ENCODE data around the gene KIN.
"Not testable (repeated sequence)": the region's sequence is repeated elsewhere in the genome, so short reads cannot be mapped to it uniquely, and the experiment has no call there.

The KIN gene, protein sequence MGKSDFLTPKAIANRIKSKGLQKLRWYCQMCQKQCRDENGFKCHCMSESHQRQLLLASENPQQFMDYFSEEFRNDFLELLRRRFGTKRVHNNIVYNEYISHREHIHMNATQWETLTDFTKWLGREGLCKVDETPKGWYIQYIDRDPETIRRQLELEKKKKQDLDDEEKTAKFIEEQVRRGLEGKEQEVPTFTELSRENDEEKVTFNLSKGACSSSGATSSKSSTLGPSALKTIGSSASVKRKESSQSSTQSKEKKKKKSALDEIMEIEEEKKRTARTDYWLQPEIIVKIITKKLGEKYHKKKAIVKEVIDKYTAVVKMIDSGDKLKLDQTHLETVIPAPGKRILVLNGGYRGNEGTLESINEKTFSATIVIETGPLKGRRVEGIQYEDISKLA

GRCh38 chr10:7787857-7788638 is at the start of gene KIN, which contains the start of gene ATP5F1C:
Gene KIN, minus strand, starts transcription at chr10:7787993. Its CDS starts 60 bp downstream, at chr10:7787933.
Gene ATP5F1C, plus strand, starts transcription at chr10:7788177. Its CDS starts 31 bp downstream, at chr10:7788208.
- peak; percentile 97 for DNase-seq

GRCh38 chr10:7836571-7836970 is 48.8 kb upstream of the KIN start:
- DNase-seq: no peak

- no peak for DNase-seq
Measured at GRCh38 chr10:7834262-7834661, 46.5 kb upstream of the KIN start.

DNA sequence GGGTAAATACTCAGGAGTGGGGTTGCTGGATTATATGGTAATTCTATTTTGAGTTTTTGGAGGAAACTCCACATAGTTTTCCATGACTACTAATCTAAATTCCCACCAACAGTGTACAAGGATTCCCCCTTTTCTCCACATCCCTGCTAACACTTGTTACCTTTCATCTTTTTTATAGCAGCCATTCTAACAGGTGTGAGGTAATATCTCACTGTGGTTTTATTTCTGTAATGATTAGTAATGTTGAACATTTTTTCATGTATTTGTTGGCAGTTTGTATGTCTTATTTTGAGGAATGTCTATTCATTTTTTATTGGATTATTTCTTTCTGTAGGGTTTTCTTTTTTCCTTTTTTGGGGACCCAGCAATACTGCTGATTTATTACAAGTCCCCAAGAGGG is 45.4 kb upstream of the KIN start:
- DNase-seq: no peak

DNA sequence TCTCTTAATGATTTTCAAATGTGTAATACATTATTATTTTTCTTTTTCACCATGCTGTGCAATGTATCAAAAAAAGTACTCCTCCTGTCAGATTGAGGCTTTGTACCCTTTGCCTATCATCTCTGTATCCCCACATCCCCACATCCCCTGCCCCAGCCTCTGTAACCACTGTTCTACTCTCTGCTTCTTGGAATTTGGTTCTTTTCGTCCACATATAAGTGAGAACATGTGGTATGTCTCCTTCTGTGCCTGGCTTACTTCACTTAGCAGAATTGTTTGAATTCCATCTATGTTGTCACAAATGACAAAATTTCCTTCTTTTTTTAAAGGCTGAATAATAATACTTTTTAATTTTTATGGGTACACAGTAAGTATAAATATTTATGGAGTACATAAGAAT is 44.3 kb upstream of the KIN start:
- DNase-seq: no peak

DNA sequence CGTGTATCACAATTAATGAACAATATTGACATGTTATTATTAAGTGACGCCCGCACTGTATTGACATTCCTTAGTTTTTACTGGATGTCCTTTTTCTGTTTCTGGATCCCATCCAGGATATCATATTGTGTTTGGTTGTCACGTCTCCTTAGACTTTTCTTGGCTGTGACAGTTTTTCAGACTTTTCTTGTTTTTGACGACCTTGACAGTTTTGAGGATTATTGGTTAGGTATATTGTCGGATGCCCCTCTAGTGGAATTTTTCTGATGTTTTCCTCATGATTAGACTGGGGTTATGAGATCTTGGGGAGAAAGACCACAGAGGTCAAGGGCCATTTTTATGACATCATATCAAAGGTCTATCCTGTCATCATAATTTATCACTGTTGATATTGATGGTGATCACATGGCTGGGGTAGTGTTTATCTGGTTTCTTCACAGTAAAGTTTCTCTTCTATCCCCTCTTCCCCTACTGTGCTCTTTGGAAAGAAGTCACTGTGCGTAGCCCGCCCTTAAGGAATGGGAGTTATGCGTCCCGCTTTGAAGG is 41.6 kb upstream of the KIN start:
- DNase-seq: no peak

- DNase-seq: peak; percentile 63
Measured at GRCh38 chr10:7826971-7827370, 39.2 kb upstream of the KIN start.

DNA sequence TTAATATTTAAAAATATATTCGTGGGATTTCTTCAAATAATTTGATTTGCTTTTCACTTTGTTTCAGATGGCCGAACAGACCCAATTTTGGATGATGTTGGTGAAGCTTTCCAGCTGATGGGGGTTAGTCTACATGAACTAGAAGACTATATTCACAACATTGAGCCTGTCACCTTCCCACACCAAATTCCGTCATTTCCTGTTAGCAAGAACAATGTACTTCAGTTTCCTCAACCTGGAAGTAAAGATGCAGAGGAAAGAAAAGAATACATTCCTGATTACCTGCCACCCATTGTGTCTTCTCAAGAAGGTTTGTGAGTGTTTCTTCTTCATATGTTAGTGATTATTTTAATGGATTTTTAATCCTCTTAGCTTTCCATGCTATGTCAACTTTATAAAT is 36.5 kb upstream of the KIN start:
- no peak for DNase-seq

DNA sequence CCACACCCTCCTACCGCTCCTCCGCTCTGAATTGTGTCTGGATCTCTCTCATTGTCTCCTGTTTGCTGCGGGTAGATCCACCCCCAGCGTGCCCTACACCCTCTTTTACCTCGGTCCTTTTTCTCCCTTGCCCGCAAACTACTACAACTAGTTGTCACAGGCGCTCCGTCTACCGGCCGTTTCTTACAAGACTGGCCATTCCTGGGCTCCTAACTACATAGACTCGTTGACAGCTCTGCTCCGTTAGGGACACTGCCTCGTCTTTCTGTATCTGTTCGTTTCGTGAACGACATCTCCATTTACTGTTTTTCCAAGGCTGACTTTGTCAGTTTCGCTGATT is 31.3 kb upstream of the KIN start:
- DNase-seq: peak; percentile 57

DNA sequence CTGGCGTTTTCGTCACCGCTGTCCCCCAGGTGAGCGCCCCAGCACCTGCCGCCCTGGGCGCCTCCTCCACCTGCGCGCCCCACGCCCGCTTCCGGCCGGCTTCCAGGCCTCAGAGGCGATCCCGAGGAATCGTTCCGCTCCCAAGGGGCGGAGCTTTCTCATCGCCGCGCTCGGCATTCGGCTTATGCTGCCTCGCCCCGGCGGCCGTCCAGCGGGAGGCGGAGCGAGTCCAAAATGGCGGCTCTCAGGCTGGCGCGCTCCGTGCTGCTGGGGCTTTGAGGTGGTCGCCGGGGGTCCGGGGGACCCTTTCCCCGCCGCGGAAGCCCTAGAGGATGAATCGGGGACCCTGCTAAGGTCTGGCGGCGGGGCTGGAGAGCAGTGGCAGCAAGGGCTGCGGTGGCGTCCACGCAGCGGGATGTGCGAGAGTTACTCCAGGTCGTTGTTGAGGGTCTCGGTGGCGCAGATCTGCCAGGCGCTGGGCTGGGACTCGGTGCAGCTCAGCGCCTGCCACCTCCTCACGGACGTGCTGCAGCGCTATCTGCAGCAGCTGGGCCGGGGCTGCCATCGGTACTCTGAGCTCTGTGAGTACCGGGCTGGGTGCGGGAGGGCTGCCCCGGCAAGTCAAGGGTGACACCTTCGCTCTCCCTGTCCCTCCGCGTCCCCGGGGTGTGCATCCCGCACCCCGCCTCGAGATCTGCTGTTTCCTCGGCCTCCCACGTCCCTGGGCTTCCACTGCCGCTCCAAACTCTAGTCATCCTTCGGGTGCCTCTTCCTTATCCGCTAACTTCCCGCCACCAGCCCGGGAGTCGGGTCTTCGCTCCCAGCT is 30.7 kb upstream of the KIN start, which contains the start of gene TAF3:
TSS of gene TAF3 (plus strand) at position 211 of the 826 bp plus-strand sequence. CDS start at position 416, 205 bp downstream.
- DNase-seq: peak; percentile 86

GRCh38 chr10:7817984-7818294 is 30.1 kb upstream of the KIN start:
- DNase-seq: peak; percentile 7

- no peak for DNase-seq
Measured at GRCh38 chr10:7817576-7817975, 29.8 kb upstream of the KIN start.

GRCh38 chr10:7813481-7813880 is 25.7 kb upstream of the KIN start:
- DNase-seq: no peak

- DNase-seq: not testable (repeated sequence)
Measured at GRCh38 chr10:7811743-7812142, 23.9 kb upstream of the KIN start.

DNA sequence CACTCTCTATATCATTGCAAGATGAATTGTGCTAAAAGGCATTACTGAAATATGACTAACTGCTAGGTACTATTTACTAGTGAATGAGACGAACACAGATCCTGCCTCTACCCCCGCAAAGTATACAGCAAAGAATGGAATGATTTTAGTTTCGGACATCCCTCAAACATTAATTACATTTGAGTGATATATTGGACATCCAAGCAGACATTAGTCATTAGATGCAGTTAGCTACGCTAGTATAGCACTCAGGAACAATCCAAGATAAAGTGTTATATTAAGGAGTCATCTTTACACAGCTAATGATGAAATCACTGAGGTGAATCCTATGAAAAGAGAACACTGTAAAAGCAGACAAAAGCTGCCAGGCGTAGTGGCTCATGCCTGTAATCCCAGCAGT is 23.2 kb upstream of the KIN start:
- DNase-seq: no peak

GRCh38 chr10:7810443-7810842 is 22.6 kb upstream of the KIN start:
- DNase-seq: no peak

GRCh38 chr10:7808686-7809267 is 21.0 kb upstream of the KIN start:
- DNase-seq: no peak

DNA sequence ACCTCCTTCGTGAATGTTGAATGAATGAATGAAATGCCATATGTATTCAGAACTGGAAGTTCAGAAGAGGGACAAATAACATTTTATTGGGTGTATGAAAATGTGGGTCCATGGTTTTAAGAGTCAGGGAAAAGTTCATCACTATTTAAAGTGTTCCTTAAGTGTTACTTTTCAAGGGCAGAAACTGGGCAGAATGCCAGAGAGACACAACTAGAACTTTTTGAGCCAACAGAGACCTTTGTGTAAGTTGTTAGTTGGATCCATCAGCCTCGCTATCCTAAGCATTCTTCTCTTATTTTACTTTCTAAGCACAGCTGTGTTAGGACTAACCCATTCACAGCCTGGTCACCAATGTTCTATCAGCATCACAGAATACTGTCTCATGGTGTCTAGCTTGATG is 16.9 kb upstream of the KIN start:
- no peak for DNase-seq

DNA sequence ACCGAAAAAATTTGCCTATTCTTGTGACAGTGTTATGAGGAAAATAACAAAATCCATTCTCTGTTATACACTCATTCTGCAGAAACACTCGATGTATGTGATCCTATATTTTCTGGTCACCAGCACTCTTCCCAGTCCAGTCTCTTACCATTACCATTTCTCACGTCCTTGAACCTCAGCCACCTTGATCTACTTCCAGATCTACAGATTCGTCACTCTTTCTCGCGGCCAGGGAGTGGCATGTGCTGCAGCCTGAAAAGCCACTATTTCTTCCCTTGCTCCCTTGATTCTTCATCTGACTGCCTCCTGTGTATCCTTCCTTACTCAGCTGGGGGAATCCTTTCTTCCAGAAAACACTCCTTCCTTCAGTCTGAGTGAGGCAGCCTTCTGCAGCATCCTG is 16.4 kb upstream of the KIN start:
- DNase-seq: no peak

GRCh38 chr10:7802606-7803005 is 14.8 kb upstream of the KIN start:
- no peak for DNase-seq

DNA sequence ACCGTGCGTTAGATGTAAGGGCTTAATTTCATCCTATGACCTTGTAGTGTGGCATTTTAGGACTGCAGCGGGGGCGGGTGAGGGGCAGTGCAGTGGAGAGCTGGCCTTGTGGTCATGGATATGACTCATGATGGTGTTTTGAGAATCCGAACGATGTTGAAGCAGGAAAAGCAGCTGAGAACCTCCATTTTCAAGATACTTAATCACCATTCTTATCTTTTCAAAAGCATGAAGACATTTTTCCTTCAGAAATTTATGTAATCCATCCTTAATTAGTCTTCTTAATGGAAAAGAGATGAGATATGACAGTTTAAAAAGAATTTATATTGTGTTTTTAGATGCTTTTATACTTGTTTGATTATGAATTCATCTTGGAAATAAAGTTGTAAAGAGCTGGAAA is 9.8 kb upstream of the KIN start:
- DNase-seq: peak; percentile 96

DNA sequence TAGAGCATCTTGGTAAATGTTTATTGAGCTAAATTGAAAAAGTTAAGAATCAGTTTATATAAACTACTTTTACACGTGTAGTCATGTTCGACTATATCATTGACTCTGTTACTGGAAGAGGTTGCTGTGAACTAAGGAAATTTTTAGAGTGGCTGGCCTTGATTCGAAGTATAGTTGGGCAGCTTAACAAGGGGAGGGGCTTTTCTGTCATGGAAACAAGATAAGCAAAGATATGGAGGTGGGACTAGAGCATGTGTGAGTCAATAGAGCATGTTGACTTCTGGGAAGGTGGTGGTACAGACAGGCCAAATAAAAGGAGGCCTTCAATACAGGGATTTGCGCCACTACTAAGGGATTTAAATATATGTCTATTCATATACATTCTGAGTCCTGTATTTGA is 7.8 kb upstream of the KIN start:
- no peak for DNase-seq
